Stimulated activated CD4-positive, alpha-beta T cell treated with anti-CD3 and anti-CD28 coated beads, Interleukin-2, amount 100 ng/mL, for 24 hours (primary cell): Measurements from ENCODE around the gene NUDT2.
"Not testable (repeated sequence)": the region's sequence is repeated elsewhere in the genome, so short reads cannot be mapped to it uniquely, and the experiment has no call there.

Source experiments
- DNase-seq, 2 donors: peaks; one replicate each; pipeline ENCODE4 v3.0.0-alpha.2; 2020

The NUDT2 gene

GRCh38 chr9:34337403-34337802 is 8.0 kb downstream of the NUDT2 start:
- DNase-seq: no peak

GRCh38 chr9:34338079-34338478 is 8.7 kb downstream of the NUDT2 start:
- not testable (repeated sequence) for DNase-seq

- no peak for DNase-seq
Observed at GRCh38 chr9:34338665-34339385, 9.5 kb downstream of the NUDT2 start.

GRCh38 chr9:34341659-34342295 is 12.4 kb downstream of the NUDT2 start:
- DNase-seq: no peak

DNA sequence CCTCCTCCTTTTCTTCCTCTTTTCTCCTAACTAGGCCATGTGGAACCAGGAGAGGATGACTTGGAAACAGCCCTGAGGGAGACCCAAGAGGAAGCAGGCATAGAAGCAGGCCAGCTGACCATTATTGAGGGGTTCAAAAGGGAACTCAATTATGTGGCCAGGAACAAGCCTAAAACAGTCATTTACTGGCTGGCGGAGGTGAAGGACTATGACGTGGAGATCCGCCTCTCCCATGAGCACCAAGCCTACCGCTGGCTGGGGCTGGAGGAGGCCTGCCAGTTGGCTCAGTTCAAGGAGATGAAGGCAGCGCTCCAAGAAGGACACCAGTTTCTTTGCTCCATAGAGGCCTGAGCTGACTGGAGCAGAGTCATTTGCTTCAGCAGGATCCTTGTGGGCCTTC is 13.7 kb downstream of the NUDT2 start:
- no peak for DNase-seq

- DNase-seq: no peak
Observed at GRCh38 chr9:34343605-34344004, 14.2 kb downstream of the NUDT2 start.

GRCh38 chr9:34346873-34347799 is 17.8 kb downstream of the NUDT2 start:
- DNase-seq: no peak

DNA sequence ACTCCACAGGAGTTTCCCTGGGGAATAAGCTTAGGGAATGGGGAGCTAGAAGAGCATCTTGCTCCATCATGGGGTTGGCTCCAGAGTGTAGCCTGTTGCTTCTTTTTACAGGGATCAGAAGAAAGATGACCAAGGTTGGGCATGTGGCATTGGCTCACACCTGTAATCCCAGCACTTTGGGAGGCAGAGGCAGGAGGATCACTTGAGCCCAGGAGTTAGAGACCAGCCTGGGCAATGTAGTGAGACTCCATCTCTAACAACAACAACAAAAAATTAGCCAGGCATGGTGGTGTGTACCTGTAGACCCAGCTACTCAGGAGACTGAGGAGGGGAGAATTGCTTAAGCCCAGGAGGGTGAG is 18.4 kb downstream of the NUDT2 start:
- no peak for DNase-seq

- no peak for DNase-seq
Observed at GRCh38 chr9:34349324-34349723, 20.0 kb downstream of the NUDT2 start.

DNA sequence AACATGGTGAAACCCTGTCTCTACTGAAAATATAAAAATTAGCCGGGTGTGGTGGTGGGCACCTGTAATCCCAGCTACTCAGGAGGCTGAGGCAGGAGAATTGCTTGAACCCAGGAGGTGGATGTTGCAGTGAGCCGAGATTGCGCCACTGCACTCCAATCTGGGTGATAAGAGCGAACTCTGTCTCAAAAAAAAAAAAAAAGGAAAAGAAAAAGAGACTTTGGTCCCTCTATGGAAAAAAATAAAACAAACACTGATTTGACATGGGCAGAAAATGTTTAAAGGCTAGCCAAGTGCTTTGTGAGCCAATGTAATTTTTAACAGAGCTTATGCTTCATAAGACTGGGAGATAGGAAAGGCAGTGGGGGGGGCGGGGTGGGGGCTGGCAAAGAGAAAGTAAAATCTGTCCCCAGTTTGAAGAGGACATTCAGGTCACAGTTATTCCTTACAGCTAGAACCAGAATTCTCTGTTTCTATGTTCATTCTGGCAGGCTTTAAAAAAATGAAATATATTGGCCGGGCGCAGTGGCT is 22.8 kb downstream of the NUDT2 start:
- not testable (repeated sequence) for DNase-seq

GRCh38 chr9:34352957-34353356 is 23.6 kb downstream of the NUDT2 start:
- not testable (repeated sequence) for DNase-seq

DNA sequence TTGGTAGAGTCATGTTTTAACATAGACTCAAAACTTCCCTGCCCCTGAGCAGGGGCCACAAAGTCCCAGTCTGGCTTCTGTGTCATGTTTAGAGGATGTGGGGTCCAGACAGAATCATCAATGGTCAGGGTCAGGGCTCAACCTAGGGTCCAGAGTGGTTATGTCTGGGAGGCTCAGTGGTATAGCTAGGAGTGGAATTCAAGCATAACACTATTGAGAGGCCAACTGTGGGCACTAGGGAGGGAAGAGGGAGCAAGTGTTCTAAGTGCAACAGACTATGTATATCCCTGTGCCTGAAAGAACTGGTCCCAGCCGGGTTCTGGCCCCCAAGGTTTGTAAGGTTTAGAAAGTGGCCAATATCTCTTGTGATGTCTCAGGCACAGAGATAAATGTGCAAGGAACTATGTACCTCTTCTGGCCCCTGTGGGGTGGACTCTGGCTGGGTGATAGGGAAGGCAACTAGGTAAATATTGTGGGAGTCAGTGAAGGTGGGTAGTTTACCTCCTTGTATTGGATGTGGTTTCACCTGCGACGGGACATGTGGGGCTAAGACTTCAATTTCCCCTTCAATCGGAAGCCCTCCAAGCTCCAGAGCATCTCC is 33.3 kb downstream of the NUDT2 start:
- no peak for DNase-seq

DNA sequence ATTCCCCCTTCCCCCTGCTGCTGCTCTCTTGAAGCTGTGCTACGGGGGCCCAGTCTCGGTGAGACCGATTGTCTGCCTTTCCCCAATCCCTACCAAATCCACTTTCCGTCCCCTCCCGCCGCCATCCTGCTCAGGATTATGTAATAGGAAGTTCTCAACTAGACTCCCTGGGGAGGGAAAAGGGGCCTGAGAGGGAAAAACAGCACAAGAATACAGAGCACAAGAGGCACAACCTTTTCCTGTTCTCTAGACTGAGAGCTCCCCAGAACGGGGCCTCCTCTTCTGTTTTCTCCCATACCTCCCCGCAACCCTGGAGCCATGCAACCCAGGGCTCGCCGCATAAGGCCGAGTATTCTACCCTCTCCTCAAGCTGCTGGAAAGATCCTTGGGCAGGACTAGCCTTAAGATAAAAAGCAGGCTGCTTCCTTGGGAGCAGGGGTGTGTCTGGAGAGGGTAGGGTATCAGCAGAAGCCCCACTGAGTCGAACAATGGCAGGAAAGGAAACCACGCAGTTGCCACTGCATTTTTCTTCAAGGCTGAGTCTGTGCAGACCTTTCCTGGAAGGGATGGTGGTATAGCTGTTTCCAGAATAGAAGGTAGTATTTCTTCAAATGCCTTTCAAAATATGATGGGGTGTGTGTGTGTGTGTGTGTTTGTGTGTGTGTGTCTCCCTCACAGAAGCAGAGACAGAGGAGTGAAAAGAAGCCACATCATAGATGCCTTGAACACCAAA is 34.4 kb downstream of the NUDT2 start:
- DNase-seq: no peak

GRCh38 chr9:34365282-34365681 is 35.9 kb downstream of the NUDT2 start:
- no peak for DNase-seq

- no peak for DNase-seq
Observed at GRCh38 chr9:34366365-34366764, 37.0 kb downstream of the NUDT2 start.

GRCh38 chr9:34367751-34368410 is 38.5 kb downstream of the NUDT2 start:
- not testable (repeated sequence) for DNase-seq

DNA sequence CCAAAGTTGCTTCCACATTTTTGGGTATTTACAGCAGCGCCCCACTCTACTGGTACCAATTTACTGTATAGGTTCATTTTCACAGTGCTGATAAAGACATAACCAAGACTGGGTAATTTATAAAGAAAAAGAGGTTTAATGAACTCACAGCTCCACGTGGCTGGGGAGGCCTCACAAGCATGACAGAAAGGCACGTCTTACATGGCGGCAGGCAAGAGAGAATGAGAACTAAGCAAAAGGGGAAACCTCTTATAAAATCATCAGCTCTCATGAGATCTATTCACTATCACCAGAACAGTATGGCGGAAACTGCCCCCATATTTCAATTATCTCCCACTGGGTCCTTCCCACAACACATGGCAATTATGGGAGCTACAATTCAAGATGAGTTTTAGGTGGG is 39.4 kb downstream of the NUDT2 start:
- DNase-seq: not testable (repeated sequence)

DNA sequence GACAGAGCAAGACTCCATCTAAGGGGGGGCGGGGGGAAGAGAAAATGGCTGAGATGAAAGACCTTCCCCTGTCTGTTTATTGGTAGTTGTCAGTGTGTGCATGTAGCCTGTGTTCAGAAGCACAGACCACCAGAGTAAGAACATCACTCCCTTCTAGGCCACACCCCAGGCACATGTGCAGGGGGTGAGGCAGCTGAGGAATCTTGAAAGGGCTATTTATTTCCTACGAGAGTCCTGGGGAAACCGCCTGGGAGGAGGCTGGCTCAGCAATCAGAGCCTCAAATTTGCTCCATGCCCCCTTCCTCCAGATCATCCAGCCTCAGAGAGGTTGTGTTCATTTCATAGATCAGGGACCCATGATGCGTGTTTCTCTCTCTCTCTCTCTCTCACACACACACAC is 40.3 kb downstream of the NUDT2 start:
- no peak for DNase-seq

- no peak for DNase-seq
Observed at GRCh38 chr9:34370335-34370969, 41.1 kb downstream of the NUDT2 start.

- no peak for DNase-seq
Observed at GRCh38 chr9:34370970-34371880, 41.9 kb downstream of the NUDT2 start.
